ENCODE results near the gene PTPN1. TPM values are rescaled to one million over a fixed set of nuclear protein-coding genes. Genes with fewer than 3 reads are reported as not detected.

Gene PTPN1
- total RNA-seq, 1 donor from 2014 or later, result 38.1 TPM

DNA sequence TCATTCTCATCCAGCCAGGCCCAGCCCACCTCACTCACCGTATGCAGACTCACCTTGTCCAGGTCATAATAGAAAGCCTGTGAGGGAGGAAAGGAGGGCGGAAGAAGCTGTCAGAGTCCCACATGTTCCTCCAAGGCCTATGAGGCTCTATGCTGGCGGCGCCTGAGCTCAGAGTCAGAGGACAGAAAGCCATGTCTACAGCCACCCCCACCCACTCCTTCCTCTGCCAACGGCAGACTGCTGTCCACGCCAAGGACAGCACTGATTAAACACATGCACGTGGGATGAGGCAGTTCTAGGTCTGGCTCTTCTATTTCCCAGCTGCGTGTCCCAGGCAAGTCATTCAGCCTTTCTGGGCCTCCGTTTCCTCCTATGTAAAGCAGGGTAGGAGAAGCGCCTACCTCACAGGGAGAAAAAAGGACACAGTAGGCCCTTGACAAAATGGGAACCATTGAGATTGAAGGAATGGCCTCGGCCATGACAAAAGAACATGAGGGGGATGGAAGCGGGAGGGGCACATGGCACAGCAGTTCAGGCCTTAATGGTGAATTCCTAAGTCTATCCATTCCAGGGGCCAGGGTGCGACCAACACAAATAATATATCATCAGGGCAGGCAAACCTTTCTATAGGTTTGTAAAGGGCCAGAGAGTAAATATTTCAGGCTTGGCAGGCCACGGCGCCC, 101.1 kb downstream of the PTPN1 start:
- Histone ChIP-seq H2AFZ (replicated peaks) (no peak overlapping the region), H3K4me1 (peaks cover 4% of the 10 kb centered on the region), H3K4me3 (no peak overlapping the region), H3K27me3 (no peaks in the 10 kb centered on the region), H3K9me3 (ENCODE audit: low read depth) (no peaks in the 10 kb centered on the region), H3K9ac (no peak overlapping the region), H4K20me1 (ENCODE audit: low read depth) (no peaks in the 10 kb centered on the region), H3F3A (ENCODE audit: low read depth) (peaks cover 7% of the 10 kb centered on the region), H3K4me2 (no peak overlapping the region), H3K79me2 (ENCODE audit: low read depth) (no peaks in the 10 kb centered on the region), H3K36me3 (no peaks in the 10 kb centered on the region), H3K27ac (no peak overlapping the region)
- Mint-ChIP-seq H3K27ac (peak overlapping the region; percentile 50), H3K27me3 (ENCODE audit: insufficient read depth, low read depth) (peaks cover 5% of the 10 kb centered on the region), H3K9me3 (no peaks in the 10 kb centered on the region), H3K36me3 (no peaks in the 10 kb centered on the region), H3K4me1 (no peaks in the 10 kb centered on the region), H3K4me3 (no peak overlapping the region)
- DNase-seq (ENCODE audit: low spot score), result no peak
- TF ChIP-seq, protein P1, sequence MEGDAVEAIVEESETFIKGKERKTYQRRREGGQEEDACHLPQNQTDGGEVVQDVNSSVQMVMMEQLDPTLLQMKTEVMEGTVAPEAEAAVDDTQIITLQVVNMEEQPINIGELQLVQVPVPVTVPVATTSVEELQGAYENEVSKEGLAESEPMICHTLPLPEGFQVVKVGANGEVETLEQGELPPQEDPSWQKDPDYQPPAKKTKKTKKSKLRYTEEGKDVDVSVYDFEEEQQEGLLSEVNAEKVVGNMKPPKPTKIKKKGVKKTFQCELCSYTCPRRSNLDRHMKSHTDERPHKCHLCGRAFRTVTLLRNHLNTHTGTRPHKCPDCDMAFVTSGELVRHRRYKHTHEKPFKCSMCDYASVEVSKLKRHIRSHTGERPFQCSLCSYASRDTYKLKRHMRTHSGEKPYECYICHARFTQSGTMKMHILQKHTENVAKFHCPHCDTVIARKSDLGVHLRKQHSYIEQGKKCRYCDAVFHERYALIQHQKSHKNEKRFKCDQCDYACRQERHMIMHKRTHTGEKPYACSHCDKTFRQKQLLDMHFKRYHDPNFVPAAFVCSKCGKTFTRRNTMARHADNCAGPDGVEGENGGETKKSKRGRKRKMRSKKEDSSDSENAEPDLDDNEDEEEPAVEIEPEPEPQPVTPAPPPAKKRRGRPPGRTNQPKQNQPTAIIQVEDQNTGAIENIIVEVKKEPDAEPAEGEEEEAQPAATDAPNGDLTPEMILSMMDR (IDR thresholded peaks at IDR 0.05), result no peak
- TF ChIP-seq EZH2 (IDR thresholded peaks at IDR 0.05) (no peak), EZH2phosphoT487 (IDR thresholded peaks at IDR 0.05) (no peak)

DNA sequence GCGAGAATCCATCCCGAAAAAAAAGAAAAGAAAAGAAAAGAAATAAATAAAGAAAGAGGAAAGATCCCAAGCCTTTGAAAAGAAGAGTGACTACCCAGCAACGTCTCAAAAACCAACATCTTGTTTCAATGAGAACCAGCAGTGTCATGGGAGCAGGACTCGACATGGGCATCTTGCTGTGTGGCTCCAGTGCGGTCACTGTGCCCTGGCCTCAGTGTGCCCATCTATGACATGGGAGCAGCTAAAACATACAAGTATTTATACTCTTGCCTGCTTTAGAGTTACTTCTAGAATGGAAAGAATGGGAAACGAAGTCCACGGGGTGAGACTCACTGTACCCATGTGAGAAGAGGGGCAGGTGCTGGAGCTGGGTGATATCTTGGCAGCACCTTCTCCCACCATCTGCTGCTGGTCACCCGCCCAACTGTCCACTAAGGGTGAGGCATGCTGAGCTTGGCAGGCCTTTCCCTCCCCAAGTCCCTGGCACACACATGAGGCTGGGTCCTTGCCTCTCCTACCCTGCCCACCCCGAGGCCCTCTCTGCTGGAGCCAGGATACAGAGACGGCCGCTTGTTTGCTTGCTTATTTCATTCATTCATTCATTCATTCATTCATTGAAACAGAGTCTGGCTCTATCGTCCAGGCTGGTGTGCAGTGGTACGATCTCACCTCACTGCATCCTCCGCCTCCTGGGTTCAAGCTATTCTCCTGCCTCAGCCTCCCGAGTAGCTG, 103.4 kb downstream of the PTPN1 start:
- H3F3A ChIP-seq (ENCODE audit: low read depth), result peaks cover 10% of the 10 kb centered on the region
- Mint-ChIP-seq H3K27ac (no peak overlapping the region), H3K9me3 (no peaks in the 10 kb centered on the region), H3K4me1 (peaks cover 3% of the 10 kb centered on the region), H3K27me3 (ENCODE audit: insufficient read depth, low read depth) (peaks cover 5% of the 10 kb centered on the region), H3K4me3 (no peak overlapping the region), H3K36me3 (no peaks in the 10 kb centered on the region)
- DNase-seq (ENCODE audit: low spot score), result no peak
- H3K4me2 ChIP-seq, result no peak overlapping the region
- H3K27ac ChIP-seq, result no peak overlapping the region
- H3K4me3 ChIP-seq, result no peak overlapping the region
- H3K9me3 ChIP-seq (ENCODE audit: low read depth), result no peaks in the 10 kb centered on the region
- H3K27me3 ChIP-seq, result no peaks in the 10 kb centered on the region
- H3K79me2 ChIP-seq (ENCODE audit: low read depth), result no peaks in the 10 kb centered on the region
- H3K4me1 ChIP-seq, result peaks cover 4% of the 10 kb centered on the region
- H4K20me1 ChIP-seq (ENCODE audit: low read depth), result no peaks in the 10 kb centered on the region
- H3K36me3 ChIP-seq, result no peaks in the 10 kb centered on the region
- H3K9ac ChIP-seq, result no peak overlapping the region
- TF ChIP-seq, protein P1 (IDR thresholded peaks at IDR 0.05), result no peak
- TF ChIP-seq EZH2phosphoT487 (IDR thresholded peaks at IDR 0.05) (no peak), EZH2 (IDR thresholded peaks at IDR 0.05) (no peak)
- no peak overlapping the region for H2AFZ ChIP-seq (replicated peaks)

DNA sequence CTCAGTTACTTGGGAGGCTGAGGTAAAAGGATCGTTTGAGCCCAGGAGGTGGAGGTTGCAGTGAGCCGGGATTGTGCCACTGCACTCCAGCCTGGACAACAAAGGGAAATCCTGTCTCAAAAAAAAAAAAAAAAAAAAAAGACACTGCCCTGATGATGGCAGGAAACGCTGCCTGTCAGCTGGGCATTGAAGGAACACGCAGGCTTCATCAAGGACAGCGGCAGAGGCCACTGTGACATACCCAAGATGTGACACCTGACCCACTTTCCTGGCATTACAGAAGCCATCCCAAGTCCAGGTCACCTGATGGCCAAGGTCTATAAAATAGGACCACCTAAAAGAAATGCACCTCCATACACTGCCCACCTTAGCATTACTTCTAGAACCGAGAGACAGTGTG, 105.2 kb downstream of the PTPN1 start:
- Mint-ChIP-seq H3K36me3 (no peaks in the 10 kb centered on the region), H3K27me3 (ENCODE audit: insufficient read depth, low read depth) (peaks cover 2% of the 10 kb centered on the region), H3K4me3 (no peak overlapping the region), H3K4me1 (peaks cover 8% of the 10 kb centered on the region), H3K27ac (peak overlapping the region; percentile 6), H3K9me3 (peaks cover 2% of the 10 kb centered on the region)
- no peak overlapping the region for H3K27ac ChIP-seq
- H3F3A ChIP-seq (ENCODE audit: low read depth), result peaks cover 11% of the 10 kb centered on the region
- H3K4me3 ChIP-seq, result no peak overlapping the region
- no peak overlapping the region for H2AFZ ChIP-seq (replicated peaks)
- no peak for DNase-seq (ENCODE audit: low spot score)
- no peaks in the 10 kb centered on the region for H3K27me3 ChIP-seq
- H3K36me3 ChIP-seq, result no peaks in the 10 kb centered on the region
- H3K4me1 ChIP-seq, result peaks cover 4% of the 10 kb centered on the region
- no peaks in the 10 kb centered on the region for H4K20me1 ChIP-seq (ENCODE audit: low read depth)
- H3K4me2 ChIP-seq, result no peak overlapping the region
- H3K9ac ChIP-seq, result no peak overlapping the region
- H3K79me2 ChIP-seq (ENCODE audit: low read depth), result no peaks in the 10 kb centered on the region
- no peaks in the 10 kb centered on the region for H3K9me3 ChIP-seq (ENCODE audit: low read depth)
- TF ChIP-seq EZH2 (IDR thresholded peaks at IDR 0.05), result no peak
- TF ChIP-seq, protein P1 (IDR thresholded peaks at IDR 0.05), result no peak
- no peak for TF ChIP-seq EZH2phosphoT487 (IDR thresholded peaks at IDR 0.05)

All from neural progenitor cell (in vitro differentiated cells).